Parathyroid adenoma (tissue), 2 donors: ENCODE measurements around the gene EMB.
"Not testable (repeated sequence)": the region's sequence is repeated elsewhere in the genome, so short reads cannot be mapped to it uniquely, and the experiment has no call there.

Experiments used
- H2AFZ ChIP-seq: fragments of 300-600 bp; sonication (generic); one replicate; pipeline ENCODE4 v1.7.0; 2017; ENCODE audit warnings: antibody characterized with exemption, mild to moderate bottlenecking
- H3K27ac ChIP-seq: fragments of 300-600 bp; sonication (generic); one replicate; pipeline ENCODE4 v1.7.0; 2017
- H3K27me3 ChIP-seq: fragments of 300-600 bp; sonication (generic); one replicate; pipeline ENCODE4 v1.7.0; 2017; ENCODE audit warnings: low read length; ENCODE audit not compliant: control insufficient read depth, insufficient read depth
- H3K36me3 ChIP-seq: fragments of 300-600 bp; sonication (generic); one replicate; pipeline ENCODE4 v1.7.0; 2017; ENCODE audit warnings: low read length; ENCODE audit not compliant: control insufficient read depth, insufficient read depth
- H3K4me1 ChIP-seq: fragments of 300-600 bp; sonication (generic); one replicate; pipeline ENCODE4 v1.7.0; 2017; ENCODE audit warnings: control low read depth
- H3K4me2 ChIP-seq: fragments of 300-600 bp; sonication (generic); one replicate; pipeline ENCODE4 v1.7.0; 2017; ENCODE audit warnings: low read length
- H3K4me3 ChIP-seq: fragments of 300-600 bp; sonication (generic); one replicate; pipeline ENCODE4 v1.7.0; 2017; ENCODE audit warnings: low read depth, low read length
- H3K79me2 ChIP-seq: fragments of 300-600 bp; sonication (generic); one replicate; pipeline ENCODE4 v1.7.0; 2017; ENCODE audit warnings: control low read depth
- H3K9ac ChIP-seq: fragments of 300-600 bp; sonication (generic); one replicate; pipeline ENCODE4 v1.7.0; 2017; ENCODE audit warnings: mild to moderate bottlenecking
- H3K9me3 ChIP-seq: fragments of 300-600 bp; sonication (generic); one replicate; pipeline ENCODE4 v1.7.0; 2017; ENCODE audit warnings: low read length; ENCODE audit not compliant: control insufficient read depth
- CTCF ChIP-seq: fragments of 300-600 bp; sonication (generic); IDR thresholded peaks from one replicate; pipeline ENCODE4 v1.7.0; 2017; ENCODE audit warnings: antibody characterized with exemption, mild to moderate bottlenecking
- donor health status: primary hyperparathyroidism.

Gene EMB

GRCh38 chr5:50415912-50416311 lies 25.2 kb downstream of the EMB start:
- Histone ChIP-seq H3K4me2 (no peak overlapping the region), H3K36me3 (no peaks in the 10 kb centered on the region), H2AFZ (no peak overlapping the region), H3K9me3 (no peaks in the 10 kb centered on the region), H3K9ac (no peak overlapping the region), H3K79me2 (no peaks in the 10 kb centered on the region), H3K4me1 (no peaks in the 10 kb centered on the region), H3K27ac (no peak overlapping the region), H3K4me3 (no peak overlapping the region), H3K27me3 (no peaks in the 10 kb centered on the region)
- no peak for TF ChIP-seq CTCF

DNA sequence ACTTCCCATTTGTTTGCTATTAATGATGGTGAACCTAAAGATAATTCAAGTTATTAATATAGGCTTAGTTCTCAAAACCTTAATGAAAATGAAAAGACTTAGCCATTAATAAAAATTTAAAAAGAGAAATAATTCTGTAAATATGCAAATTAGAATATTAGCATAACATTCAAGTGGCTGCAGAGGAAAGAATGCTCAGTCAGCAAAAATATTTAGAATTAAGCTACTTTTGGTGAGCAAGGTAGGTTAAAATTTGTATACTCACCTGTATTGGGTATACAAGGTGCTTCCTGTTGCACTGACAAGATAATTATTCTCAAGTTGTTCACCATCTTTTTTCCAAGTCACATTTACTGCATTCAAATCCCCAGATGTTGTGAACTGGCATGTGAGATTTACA lies 30.2 kb downstream of the EMB start:
- not testable (repeated sequence) for H3K27me3 ChIP-seq, H3K9ac ChIP-seq, H3K9me3 ChIP-seq, H2AFZ ChIP-seq, H3K27ac ChIP-seq, H3K79me2 ChIP-seq, H3K4me2 ChIP-seq, H3K36me3 ChIP-seq, H3K4me1 ChIP-seq, H3K4me3 ChIP-seq

DNA sequence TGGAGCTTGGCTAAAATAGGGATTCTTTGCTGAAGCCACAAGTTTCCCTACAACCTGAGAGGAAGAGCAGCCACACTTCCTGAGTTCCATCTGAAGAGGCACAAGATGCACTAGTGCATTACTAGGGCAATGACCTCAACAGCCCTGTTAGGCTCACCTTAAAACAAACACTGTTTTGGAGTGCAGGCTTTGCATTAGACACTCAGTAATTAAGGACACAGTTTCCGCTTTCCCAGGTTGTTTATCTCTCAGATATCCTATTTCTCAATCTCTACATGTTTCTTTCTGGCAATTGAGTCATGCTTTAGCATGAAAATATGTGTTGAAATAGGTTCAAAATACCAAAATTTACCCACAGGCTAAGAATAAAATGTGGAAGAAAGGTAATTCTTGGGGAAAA lies 34.2 kb downstream of the EMB start:
- H3K36me3 ChIP-seq, result no peaks in the 10 kb centered on the region
- no peaks in the 10 kb centered on the region for H3K9me3 ChIP-seq
- H3K27me3 ChIP-seq, result no peaks in the 10 kb centered on the region
- H3K4me3 ChIP-seq, result no peak overlapping the region
- H3K4me2 ChIP-seq, result no peak overlapping the region
- TF ChIP-seq CTCF, result no peak
- H2AFZ ChIP-seq, result no peak overlapping the region
- no peak overlapping the region for H3K9ac ChIP-seq
- no peaks in the 10 kb centered on the region for H3K4me1 ChIP-seq
- H3K79me2 ChIP-seq, result no peaks in the 10 kb centered on the region
- no peak overlapping the region for H3K27ac ChIP-seq

GRCh38 chr5:50401336-50401735 lies 39.8 kb downstream of the EMB start:
- Histone ChIP-seq H3K27me3 (no peaks in the 10 kb centered on the region), H3K9me3 (no peaks in the 10 kb centered on the region), H3K79me2 (no peaks in the 10 kb centered on the region), H3K36me3 (no peaks in the 10 kb centered on the region), H3K4me1 (no peaks in the 10 kb centered on the region), H2AFZ (no peak overlapping the region), H3K4me2 (no peak overlapping the region), H3K9ac (no peak overlapping the region), H3K27ac (no peak overlapping the region), H3K4me3 (no peak overlapping the region)
- no peak for TF ChIP-seq CTCF

DNA sequence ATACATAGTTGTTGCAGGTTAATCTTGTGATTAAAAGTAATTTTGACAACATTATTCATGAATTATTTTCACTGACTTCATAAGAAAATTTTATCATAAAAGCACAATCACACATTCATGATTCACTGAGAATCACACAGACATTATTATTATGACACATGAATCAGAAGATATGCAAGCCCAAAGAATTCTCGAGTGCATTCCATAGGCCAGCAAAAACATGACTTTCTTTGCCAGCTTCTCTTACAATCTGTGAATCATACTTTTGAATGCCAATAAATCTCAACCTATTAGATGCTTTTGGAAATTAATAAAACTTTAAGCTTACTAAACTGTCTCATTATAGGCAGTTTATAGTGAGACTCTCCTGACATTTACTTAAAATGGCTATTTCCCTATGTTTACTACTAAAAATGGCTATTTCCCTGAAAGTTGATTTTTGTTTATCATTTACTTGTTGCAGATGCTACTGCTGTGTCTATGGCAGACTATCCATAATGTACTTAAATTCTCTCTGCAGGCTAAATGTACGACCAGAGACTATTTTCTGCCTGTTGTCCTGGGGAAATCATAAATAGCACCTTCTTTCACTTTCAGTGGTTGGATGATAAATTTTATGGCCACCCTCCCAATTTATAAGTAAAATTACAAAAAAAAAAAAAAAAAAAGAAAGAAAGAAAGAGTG lies 47.0 kb downstream of the EMB start:
- H3K79me2 ChIP-seq, H3K27me3 ChIP-seq, H2AFZ ChIP-seq, H3K4me3 ChIP-seq, H3K4me1 ChIP-seq, H3K9ac ChIP-seq, H3K9me3 ChIP-seq, H3K4me2 ChIP-seq, H3K36me3 ChIP-seq, H3K27ac ChIP-seq: not testable (repeated sequence)

DNA sequence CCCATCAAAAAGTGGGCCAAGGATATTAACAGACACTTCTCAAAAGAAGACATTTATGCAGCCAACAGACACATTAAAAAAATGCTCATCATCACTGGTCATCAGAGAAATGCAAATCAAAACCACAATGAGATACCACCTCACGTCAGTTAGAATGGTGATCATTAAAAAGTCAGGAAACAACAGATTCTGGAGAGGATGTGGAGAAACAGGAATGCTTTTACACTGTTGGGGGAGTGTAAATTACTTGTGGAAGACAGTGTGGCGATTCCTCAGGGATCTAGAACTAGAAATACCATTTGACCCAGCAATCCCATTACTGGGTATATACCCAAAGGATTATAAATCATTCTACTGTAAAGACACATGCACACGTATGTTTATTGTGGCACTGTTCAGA lies 48.8 kb downstream of the EMB start:
- H3K9me3 ChIP-seq, H2AFZ ChIP-seq, H3K4me3 ChIP-seq, H3K4me1 ChIP-seq, H3K27ac ChIP-seq, H3K9ac ChIP-seq, H3K79me2 ChIP-seq, H3K4me2 ChIP-seq, H3K27me3 ChIP-seq, H3K36me3 ChIP-seq: not testable (repeated sequence)

DNA sequence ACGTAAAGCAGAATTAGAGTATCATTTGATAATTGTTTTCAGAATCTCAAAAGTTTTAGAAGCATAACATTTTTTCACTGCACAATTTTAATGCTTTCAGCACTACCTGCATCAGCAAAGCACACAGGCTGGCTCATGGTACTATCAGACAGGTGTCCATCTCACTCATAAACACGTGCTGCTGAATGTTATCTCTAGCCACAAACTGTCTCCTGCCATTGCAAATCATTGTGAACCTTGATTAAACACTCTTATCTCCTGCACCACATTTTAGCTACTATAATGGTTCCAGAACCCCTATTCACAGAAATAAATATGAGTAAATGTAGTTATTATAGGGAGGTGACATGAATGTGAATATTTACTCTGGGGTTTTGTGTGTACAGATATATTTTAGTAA lies 56.7 kb downstream of the EMB start:
- not testable (repeated sequence) for H3K27ac ChIP-seq, H3K9ac ChIP-seq, H3K9me3 ChIP-seq, H3K27me3 ChIP-seq, H3K79me2 ChIP-seq, H3K4me3 ChIP-seq, H3K4me1 ChIP-seq, H2AFZ ChIP-seq, H3K4me2 ChIP-seq, H3K36me3 ChIP-seq

GRCh38 chr5:50376696-50377095 lies 64.4 kb downstream of the EMB start:
- not testable (repeated sequence) for H3K4me2 ChIP-seq, H3K27ac ChIP-seq, H3K79me2 ChIP-seq, H3K36me3 ChIP-seq, H3K4me3 ChIP-seq, H3K4me1 ChIP-seq, H2AFZ ChIP-seq, H3K9ac ChIP-seq, H3K9me3 ChIP-seq, H3K27me3 ChIP-seq
